ENCODE data around the gene CCDC102A. TPM values are rescaled to one million over a fixed set of nuclear protein-coding genes. Genes with fewer than 3 reads are reported as not detected.
A peak's percentile ranks its signal among the peaks of the same experiment; 100 is the strongest.

CCDC102A gene
- total and polyA plus RNA-seq, 2 of the 13 experiments (the other 11 are each of a cell fraction or from before 2014, with no cell fraction given) = 2.1 to 2.8 TPM

GRCh38 chr16:57471852-57472664 is 64.3 kb downstream of the CCDC102A start (continued):
- TF ChIP-seq MYC (CRISPR knock-in tag; IDR thresholded peaks at IDR 0.05; ENCODE audit: borderline replicate concordance) = peak; percentile 70; the same call in 1 of the 2 replicates
- TF ChIP-seq, protein P1, sequence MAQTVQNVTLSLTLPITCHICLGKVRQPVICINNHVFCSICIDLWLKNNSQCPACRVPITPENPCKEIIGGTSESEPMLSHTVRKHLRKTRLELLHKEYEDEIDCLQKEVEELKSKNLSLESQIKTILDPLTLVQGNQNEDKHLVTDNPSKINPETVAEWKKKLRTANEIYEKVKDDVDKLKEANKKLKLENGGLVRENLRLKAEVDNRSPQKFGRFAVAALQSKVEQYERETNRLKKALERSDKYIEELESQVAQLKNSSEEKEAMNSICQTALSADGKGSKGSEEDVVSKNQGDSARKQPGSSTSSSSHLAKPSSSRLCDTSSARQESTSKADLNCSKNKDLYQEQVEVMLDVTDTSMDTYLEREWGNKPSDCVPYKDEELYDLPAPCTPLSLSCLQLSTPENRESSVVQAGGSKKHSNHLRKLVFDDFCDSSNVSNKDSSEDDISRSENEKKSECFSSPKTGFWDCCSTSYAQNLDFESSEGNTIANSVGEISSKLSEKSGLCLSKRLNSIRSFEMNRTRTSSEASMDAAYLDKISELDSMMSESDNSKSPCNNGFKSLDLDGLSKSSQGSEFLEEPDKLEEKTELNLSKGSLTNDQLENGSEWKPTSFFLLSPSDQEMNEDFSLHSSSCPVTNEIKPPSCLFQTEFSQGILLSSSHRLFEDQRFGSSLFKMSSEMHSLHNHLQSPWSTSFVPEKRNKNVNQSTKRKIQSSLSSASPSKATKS (CRISPR knock-in tag; IDR thresholded peaks at IDR 0.05) = no peak
- no peak for TF ChIP-seq CHCHD3 (CRISPR knock-in tag; IDR thresholded peaks at IDR 0.05)
- no peak for TF ChIP-seq HES4 (CRISPR knock-in tag; IDR thresholded peaks at IDR 0.05; ENCODE audit: borderline replicate concordance)
- TF ChIP-seq ZNF235 (CRISPR knock-in tag; IDR thresholded peaks at IDR 0.05; ENCODE audit: borderline replicate concordance) = no peak
- TF ChIP-seq SSRP1 (CRISPR knock-in tag; IDR thresholded peaks at IDR 0.05) = no peak
- TF ChIP-seq FOXO4 (CRISPR knock-in tag; conservative IDR thresholded peaks at IDR 0.05) = no peak
- TF ChIP-seq KMT2A (CRISPR knock-in tag; IDR thresholded peaks at IDR 0.05) = 0 out of 2 replicates have a peak, but pooled peaks have one; percentile 11
- no peak for TF ChIP-seq E2F5 (CRISPR knock-in tag; conservative IDR thresholded peaks at IDR 0.05)
- 0 out of 2 replicates have a peak, but pooled peaks have one; percentile 17 for TF ChIP-seq ZNF292 (CRISPR knock-in tag; IDR thresholded peaks at IDR 0.05; ENCODE audit: borderline replicate concordance, low read depth)
- TF ChIP-seq TSC22D2 (CRISPR knock-in tag; IDR thresholded peaks at IDR 0.05; ENCODE audit: borderline replicate concordance) = no peak
- no peak for TF ChIP-seq ZNF383 (CRISPR knock-in tag; IDR thresholded peaks at IDR 0.05; ENCODE audit: borderline replicate concordance)
- 0 out of 2 replicates have a peak, but pooled peaks have one; percentile 17 for TF ChIP-seq ZNF274 (CRISPR knock-in tag; IDR thresholded peaks at IDR 0.05)
- TF ChIP-seq ZNF317 (CRISPR knock-in tag; IDR thresholded peaks at IDR 0.05) = no peak; the same call in 1 of the 2 replicates
- TF ChIP-seq, protein P2, sequence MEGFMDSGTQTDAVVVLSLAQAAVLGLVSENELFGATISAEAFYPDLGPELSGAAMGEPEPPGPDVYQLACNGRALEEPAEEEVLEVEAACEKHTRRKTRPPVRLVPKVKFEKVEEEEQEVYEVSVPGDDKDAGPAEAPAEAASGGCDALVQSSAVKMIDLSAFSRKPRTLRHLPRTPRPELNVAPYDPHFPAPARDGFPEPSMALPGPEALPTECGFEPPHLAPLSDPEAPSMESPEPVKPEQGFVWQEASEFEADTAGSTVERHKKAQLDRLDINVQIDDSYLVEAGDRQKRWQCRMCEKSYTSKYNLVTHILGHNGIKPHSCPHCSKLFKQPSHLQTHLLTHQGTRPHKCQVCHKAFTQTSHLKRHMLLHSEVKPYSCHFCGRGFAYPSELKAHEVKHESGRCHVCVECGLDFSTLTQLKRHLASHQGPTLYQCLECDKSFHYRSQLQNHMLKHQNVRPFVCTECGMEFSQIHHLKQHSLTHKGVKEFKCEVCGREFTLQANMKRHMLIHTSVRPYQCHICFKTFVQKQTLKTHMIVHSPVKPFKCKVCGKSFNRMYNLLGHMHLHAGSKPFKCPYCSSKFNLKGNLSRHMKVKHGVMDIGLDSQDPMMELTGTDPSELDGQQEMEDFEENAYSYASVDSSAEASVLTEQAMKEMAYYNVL (CRISPR knock-in tag; IDR thresholded peaks at IDR 0.05; ENCODE audit: borderline replicate concordance) = no peak; the same call in none of the 2 replicates
- TF ChIP-seq RBM39 (IDR thresholded peaks at IDR 0.05; ENCODE audit: low read depth, low read length, poor library complexity, severe bottlenecking) = no peak
- no peak for TF ChIP-seq ZNF44 (CRISPR knock-in tag; IDR thresholded peaks at IDR 0.05)
- TF ChIP-seq, protein P3, sequence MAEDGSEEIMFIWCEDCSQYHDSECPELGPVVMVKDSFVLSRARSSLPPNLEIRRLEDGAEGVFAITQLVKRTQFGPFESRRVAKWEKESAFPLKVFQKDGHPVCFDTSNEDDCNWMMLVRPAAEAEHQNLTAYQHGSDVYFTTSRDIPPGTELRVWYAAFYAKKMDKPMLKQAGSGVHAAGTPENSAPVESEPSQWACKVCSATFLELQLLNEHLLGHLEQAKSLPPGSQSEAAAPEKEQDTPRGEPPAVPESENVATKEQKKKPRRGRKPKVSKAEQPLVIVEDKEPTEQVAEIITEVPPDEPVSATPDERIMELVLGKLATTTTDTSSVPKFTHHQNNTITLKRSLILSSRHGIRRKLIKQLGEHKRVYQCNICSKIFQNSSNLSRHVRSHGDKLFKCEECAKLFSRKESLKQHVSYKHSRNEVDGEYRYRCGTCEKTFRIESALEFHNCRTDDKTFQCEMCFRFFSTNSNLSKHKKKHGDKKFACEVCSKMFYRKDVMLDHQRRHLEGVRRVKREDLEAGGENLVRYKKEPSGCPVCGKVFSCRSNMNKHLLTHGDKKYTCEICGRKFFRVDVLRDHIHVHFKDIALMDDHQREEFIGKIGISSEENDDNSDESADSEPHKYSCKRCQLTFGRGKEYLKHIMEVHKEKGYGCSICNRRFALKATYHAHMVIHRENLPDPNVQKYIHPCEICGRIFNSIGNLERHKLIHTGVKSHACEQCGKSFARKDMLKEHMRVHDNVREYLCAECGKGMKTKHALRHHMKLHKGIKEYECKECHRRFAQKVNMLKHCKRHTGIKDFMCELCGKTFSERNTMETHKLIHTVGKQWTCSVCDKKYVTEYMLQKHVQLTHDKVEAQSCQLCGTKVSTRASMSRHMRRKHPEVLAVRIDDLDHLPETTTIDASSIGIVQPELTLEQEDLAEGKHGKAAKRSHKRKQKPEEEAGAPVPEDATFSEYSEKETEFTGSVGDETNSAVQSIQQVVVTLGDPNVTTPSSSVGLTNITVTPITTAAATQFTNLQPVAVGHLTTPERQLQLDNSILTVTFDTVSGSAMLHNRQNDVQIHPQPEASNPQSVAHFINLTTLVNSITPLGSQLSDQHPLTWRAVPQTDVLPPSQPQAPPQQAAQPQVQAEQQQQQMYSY (CRISPR knock-in tag; IDR thresholded peaks at IDR 0.05) = no peak

Data from HepG2 (cell line).